K562 (cell line): ENCODE measurements around the gene RNF39. TPM values are rescaled to one million over a fixed set of nuclear protein-coding genes. Genes with fewer than 3 reads are reported as not detected.
A peak's percentile ranks its signal among the peaks of the same experiment; 100 is the strongest.

Experiments
- CBX1 ChIP-seq: sonication (generic); IDR thresholded peaks from 2 replicates; pipeline ENCODE4 v1.6.1; 2016; ENCODE audit warnings: antibody characterized with exemption, low read depth, mild to moderate bottlenecking
- CREBBP ChIP-seq: IDR thresholded peaks from one replicate; pipeline ENCODE4 v1.6.1; 2012; ENCODE audit warnings: low read depth, mild to moderate bottlenecking, control low read depth, inconsistent platforms, low read length
- CTBP1 ChIP-seq: fragments of 450-650 bp; IDR thresholded peaks from 2 replicates; pipeline ENCODE4 v1.6.1; 2016; ENCODE audit warnings: borderline replicate concordance
- HDAC8 ChIP-seq: fragments of 450-650 bp; IDR thresholded peaks from 2 replicates; pipeline ENCODE4 v1.6.1; 2016; ENCODE audit warnings: mild to moderate bottlenecking, missing genetic modification characterization, moderate library complexity, missing compliant biosample characterization
- HEY1 ChIP-seq: fragments of 250-450 bp; sonication (Bioruptor Pico); IDR thresholded peaks from 2 replicates; pipeline ENCODE4 v1.5.0; 2020; ENCODE audit warnings: mild to moderate bottlenecking, moderate library complexity, borderline replicate concordance
- MAFK ChIP-seq: IDR thresholded peaks from 2 replicates; pipeline ENCODE4 v1.6.1; 2011; ENCODE audit warnings: low read length, improper control_type of control experiment
- MGA ChIP-seq: fragments of 450-650 bp; IDR thresholded peaks from 2 replicates; pipeline ENCODE4 v1.6.1; 2016; ENCODE audit warnings: mild to moderate bottlenecking, moderate library complexity
- PHTF2 ChIP-seq: fragments of 250-450 bp; sonication (Bioruptor Pico); IDR thresholded peaks from 2 replicates; pipeline ENCODE4 v1.5.0; 2021; ENCODE audit warnings: mild to moderate bottlenecking
- RNF2 ChIP-seq: sonication (generic); IDR thresholded peaks from 2 replicates; pipeline ENCODE4 v1.6.1; 2016
- SFPQ ChIP-seq: fragments of 200-400 bp; formaldehyde crosslinking; IDR thresholded peaks from 2 replicates; pipeline ENCODE4 v1.6.1; 2017; ENCODE audit warnings: mild to moderate bottlenecking, low read depth, low read length, moderate library complexity
- ZNF224 ChIP-seq: sonication (generic); formaldehyde crosslinking; IDR thresholded peaks from 2 replicates; pipeline ENCODE4 v1.8.0; 2022; ENCODE audit warnings: mild to moderate bottlenecking, missing genetic modification reagents
- polyA plus RNA-seq, 8 experiments: library from polyadenylated mRNA; depleted of rRNA in 4 of 8; stranded (reverse) in 5 of 8; unstranded in 3 of 8; fragments of >200 nt; fragmentation: Nextera tagmentation in 2 of 8; fragmentation: Illumina TruSeq in 1 of 8; extraction: Ambion mirVana in 2 of 8; extraction: Trizol in 1 of 8; gene quantifications; 2 replicates each; pipeline versions ENCODE4 v1.2.1 to v1.2.3, GENCODE V29; 2011 to 2014; ENCODE audit warnings: inconsistent platforms in 1 of 8, missing spikeins in 1 of 8
- total RNA-seq, 7 experiments: library from RNA; depleted of rRNA in 6 of 7; stranded (reverse); fragments of >200 nt in 6 of 7; fragmentation: Illumina TruSeq in 2 of 7; extraction: Trizol in 2 of 7; gene quantifications; 2 replicates each; pipeline versions ENCODE4 v1.2.1 to v1.2.3, GENCODE V29; 2011 to 2021; ENCODE audit warnings: low replicate concordance in 1 of 7

RNF39 gene
- total and polyA plus RNA-seq, 9 of the 15 experiments (the other 6 are each of a cell fraction or from before 2014, with no cell fraction given): not detected

GRCh38 chr6:30061092-30061857 is 14.3 kb downstream of the RNF39 start, which contains the start of gene POLR1H (continued):
- no peak for TF ChIP-seq SFPQ
- no peak for TF ChIP-seq CREBBP
- no peak for TF ChIP-seq HEY1 (CRISPR knock-in tag)
- no peak for TF ChIP-seq ZNF224 (CRISPR knock-in tag)
- peak; percentile 43; the same call in 1 of the 2 replicates for TF ChIP-seq CBX1
- TF ChIP-seq MAFK: no peak
- no peak; the same call in 1 of the 2 replicates for TF ChIP-seq MGA
- peak; percentile 55; the same call in 1 of the 2 replicates for TF ChIP-seq CTBP1
- TF ChIP-seq HDAC8: no peak
- TF ChIP-seq RNF2: peak; percentile 72; the same call in 1 of the 2 replicates
- TF ChIP-seq PHTF2 (CRISPR knock-in tag): no peak
